Activated CD4-positive, alpha-beta T cell treated with anti-CD3 and anti-CD28 coated beads, Interleukin-2, amount 10 ng/mL, durations not matched to agents 24 days and 14 days (primary cell): ENCODE measurements around the gene CIT. TPM values are rescaled to one million over a fixed set of nuclear protein-coding genes. Genes with fewer than 3 reads are reported as not detected.

Source experiments
- DNase-seq: peaks from one replicate; pipeline ENCODE4 v3.0.0; 2022
- H3K27ac Mint-ChIP-seq: one replicate; pipeline ENCODE4 v1.8.0; 2022; ENCODE audit warnings: mild to moderate bottlenecking, mixed read lengths
- H3K27me3 Mint-ChIP-seq: one replicate; pipeline ENCODE4 v1.8.0; 2022; ENCODE audit warnings: mixed read lengths
- H3K36me3 Mint-ChIP-seq: one replicate; pipeline ENCODE4 v1.8.0; 2022; ENCODE audit warnings: low read depth, mild to moderate bottlenecking, mixed read lengths
- H3K4me1 Mint-ChIP-seq: one replicate; pipeline ENCODE4 v1.8.0; 2021; ENCODE audit warnings: mixed read lengths
- H3K4me3 Mint-ChIP-seq: one replicate; pipeline ENCODE4 v1.8.0; 2022; ENCODE audit warnings: mild to moderate bottlenecking, moderate library complexity, mixed read lengths
- H3K9me3 Mint-ChIP-seq: one replicate; pipeline ENCODE4 v1.8.0; 2021; ENCODE audit warnings: mixed read lengths
- intact Hi-C: fragments of 100-400 bp; cut with micrococcal nuclease; formaldehyde crosslinking; loops from one replicate; pipeline ENCODE4 v1.15.1; 2023
- total RNA-seq: library from RNA; stranded (reverse); gene quantifications from 2 replicates; pipeline ENCODE4 v1.2.3, GENCODE V29; 2022

The CIT gene
- total RNA-seq, 1 donor from 2014 or later = 51.5 TPM

DNA sequence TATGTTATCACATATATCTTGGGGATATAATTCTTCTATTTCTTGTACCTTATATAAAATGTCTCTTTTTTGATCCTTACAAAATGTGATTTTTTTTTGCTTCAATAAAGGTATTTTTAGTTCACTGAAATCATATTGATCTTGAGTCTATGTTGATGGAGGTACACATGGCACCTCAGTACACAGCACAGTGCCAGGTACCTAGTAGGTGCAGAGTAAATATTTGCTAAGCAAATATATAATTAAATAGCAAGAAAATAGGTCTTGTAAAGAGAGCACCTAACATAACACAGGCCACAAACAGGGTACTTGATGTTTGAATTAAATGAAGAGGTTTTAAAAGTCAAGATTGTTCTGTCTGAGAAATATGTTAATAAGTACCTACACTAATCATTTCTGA lies 69.7 kb downstream of the CIT start:
- H3K4me1 Mint-ChIP-seq = peaks cover 8% of the 10 kb centered on the region
- no peak overlapping the region for H3K27ac Mint-ChIP-seq
- H3K4me3 Mint-ChIP-seq = no peak overlapping the region
- H3K9me3 Mint-ChIP-seq = no peaks in the 10 kb centered on the region
- H3K36me3 Mint-ChIP-seq = peaks cover 46% of the 10 kb centered on the region
- intact Hi-C loops = no loop called here
- no peaks in the 10 kb centered on the region for H3K27me3 Mint-ChIP-seq
- no peak for DNase-seq

- no peak for DNase-seq
- H3K27ac Mint-ChIP-seq = no peak overlapping the region
Observed at GRCh38 chr12:119804011-119804641, 73.0 kb downstream of the CIT start.

DNA sequence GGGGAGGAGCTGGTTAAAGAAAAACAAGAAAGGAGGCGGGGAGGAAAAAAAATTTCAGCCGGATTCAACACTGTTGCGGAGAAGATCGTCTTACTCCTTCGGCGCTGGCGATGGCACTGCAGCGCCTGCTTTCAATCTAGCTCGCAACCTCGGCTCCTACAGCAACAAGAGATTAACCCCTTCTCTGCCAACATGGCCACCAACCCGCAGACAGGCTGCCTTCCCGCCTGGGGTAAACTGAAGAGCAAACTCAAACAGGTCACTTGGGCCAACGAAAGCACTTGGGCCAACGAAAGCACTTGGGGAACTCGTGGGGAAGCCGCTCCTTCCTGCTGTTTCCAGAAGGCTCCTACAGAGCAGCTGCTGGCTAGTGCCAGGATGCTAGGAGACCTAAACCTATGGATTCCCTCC lies 73.7 kb downstream of the CIT start:
- Mint-ChIP-seq H3K4me1 (no peaks in the 10 kb centered on the region), H3K4me3 (no peak overlapping the region), H3K9me3 (no peaks in the 10 kb centered on the region), H3K27me3 (no peaks in the 10 kb centered on the region), H3K36me3 (peaks cover 36% of the 10 kb centered on the region), H3K27ac (no peak overlapping the region)
- DNase-seq = no peak
- intact Hi-C loops = no loop called here

More at GRCh38 chr12:119804011-119804641, 73.0 kb downstream of the CIT start:
- no peak overlapping the region for H3K4me3 Mint-ChIP-seq
- H3K36me3 Mint-ChIP-seq = peaks cover 41% of the 10 kb centered on the region
- intact Hi-C loops = no loop called here
- H3K27me3 Mint-ChIP-seq = no peaks in the 10 kb centered on the region
- H3K9me3 Mint-ChIP-seq = no peaks in the 10 kb centered on the region
- peaks cover 6% of the 10 kb centered on the region for H3K4me1 Mint-ChIP-seq

DNA sequence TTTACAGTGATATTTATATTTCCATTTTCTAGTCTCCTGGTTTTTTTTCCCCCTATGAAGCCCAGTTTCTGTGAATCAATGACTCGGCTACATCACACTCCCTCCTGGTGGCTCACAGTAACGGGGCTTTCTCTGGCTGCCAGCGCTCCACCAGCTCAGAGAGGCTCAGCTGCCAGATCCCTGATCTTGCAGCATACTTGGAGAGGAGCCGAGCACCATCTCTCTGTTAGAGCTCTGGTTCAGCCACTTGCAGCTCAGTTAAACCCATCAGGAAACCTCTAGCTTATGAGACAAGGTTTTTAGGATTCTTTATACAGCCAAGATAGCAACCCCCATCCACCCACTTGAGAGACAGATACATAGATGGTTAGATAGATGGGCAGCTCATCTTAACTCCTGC lies 74.6 kb downstream of the CIT start:
- Mint-ChIP-seq H3K27ac (no peak overlapping the region), H3K36me3 (peaks cover 29% of the 10 kb centered on the region), H3K4me1 (no peaks in the 10 kb centered on the region), H3K27me3 (no peaks in the 10 kb centered on the region), H3K9me3 (no peaks in the 10 kb centered on the region), H3K4me3 (no peak overlapping the region)
- DNase-seq = no peak
- intact Hi-C loops = no loop called here

GRCh38 chr12:119797090-119797489 lies 80.0 kb downstream of the CIT start:
- Mint-ChIP-seq H3K4me3 (no peak overlapping the region), H3K9me3 (no peaks in the 10 kb centered on the region), H3K36me3 (peaks cover 21% of the 10 kb centered on the region), H3K27me3 (no peaks in the 10 kb centered on the region), H3K27ac (no peak overlapping the region), H3K4me1 (no peaks in the 10 kb centered on the region)
- no peak for DNase-seq
- intact Hi-C loops = no loop called here

- Mint-ChIP-seq H3K9me3 (no peaks in the 10 kb centered on the region), H3K4me1 (no peaks in the 10 kb centered on the region), H3K27me3 (no peaks in the 10 kb centered on the region), H3K4me3 (no peak overlapping the region), H3K27ac (no peak overlapping the region), H3K36me3 (peaks cover 20% of the 10 kb centered on the region)
- intact Hi-C loops = no loop called here
- DNase-seq = no peak
Observed at GRCh38 chr12:119796292-119796691, 80.8 kb downstream of the CIT start.

- Mint-ChIP-seq H3K4me3 (no peak overlapping the region), H3K27me3 (no peaks in the 10 kb centered on the region), H3K27ac (no peak overlapping the region), H3K9me3 (no peaks in the 10 kb centered on the region), H3K36me3 (peaks cover 20% of the 10 kb centered on the region), H3K4me1 (no peaks in the 10 kb centered on the region)
- no peak for DNase-seq
- intact Hi-C loops = no loop called here
Observed at GRCh38 chr12:119791453-119791852, 85.7 kb downstream of the CIT start.

- H3K36me3 Mint-ChIP-seq = peaks cover 35% of the 10 kb centered on the region
- DNase-seq = no peak
- no peak overlapping the region for H3K27ac Mint-ChIP-seq
- H3K4me1 Mint-ChIP-seq = no peaks in the 10 kb centered on the region
- intact Hi-C loops = no loop called here
- no peaks in the 10 kb centered on the region for H3K27me3 Mint-ChIP-seq
- no peaks in the 10 kb centered on the region for H3K9me3 Mint-ChIP-seq
- no peak overlapping the region for H3K4me3 Mint-ChIP-seq
Observed at GRCh38 chr12:119788786-119789185, 88.3 kb downstream of the CIT start.

DNA sequence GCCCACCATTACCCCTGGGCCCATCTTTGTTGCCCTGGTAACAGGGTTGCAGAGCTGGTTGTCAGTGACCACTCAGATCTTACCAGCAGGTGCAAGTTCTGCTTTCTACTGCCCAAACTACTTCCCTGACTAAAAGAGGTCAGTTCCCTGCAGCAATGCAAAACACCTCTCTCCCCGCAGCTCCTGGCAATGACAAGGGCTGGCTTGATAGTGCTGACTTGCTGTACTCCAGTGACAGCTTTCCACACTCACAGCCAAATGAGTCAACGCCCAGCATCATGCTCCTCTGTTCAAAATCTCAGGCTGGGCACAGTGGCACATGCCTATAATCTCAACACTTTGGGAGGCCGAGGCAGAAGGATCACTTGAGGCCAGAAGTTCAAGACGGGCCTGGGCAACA lies 90.6 kb downstream of the CIT start:
- no peaks in the 10 kb centered on the region for H3K9me3 Mint-ChIP-seq
- intact Hi-C loops = no loop called here

DNA sequence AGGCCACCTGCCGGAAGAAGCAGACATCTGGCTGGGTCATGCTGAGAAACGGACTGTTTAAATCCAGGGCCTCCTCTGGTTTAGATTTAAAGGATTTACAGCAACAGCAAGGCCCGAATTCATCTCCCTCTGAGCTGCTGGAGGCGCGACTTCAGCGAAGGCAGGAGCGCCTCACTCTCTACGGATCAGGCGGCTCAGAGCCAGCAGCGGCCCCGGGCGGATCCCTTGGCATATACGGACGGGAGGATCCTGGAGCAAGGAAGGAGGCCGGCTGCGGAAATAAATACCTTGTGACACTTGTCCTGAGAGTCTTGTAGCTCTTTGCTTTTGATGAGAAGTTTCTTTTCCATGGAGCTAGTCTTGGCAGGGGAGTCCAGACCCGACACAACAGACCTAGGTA lies 92.4 kb downstream of the CIT start:
- no peak overlapping the region for H3K27ac Mint-ChIP-seq
- intact Hi-C loops = no loop called here
- H3K4me1 Mint-ChIP-seq = peaks cover 5% of the 10 kb centered on the region
- H3K27me3 Mint-ChIP-seq = no peaks in the 10 kb centered on the region
- H3K9me3 Mint-ChIP-seq = no peaks in the 10 kb centered on the region
- DNase-seq = no peak
- H3K36me3 Mint-ChIP-seq = peaks cover 48% of the 10 kb centered on the region
- no peak overlapping the region for H3K4me3 Mint-ChIP-seq

More for the DNA sequence above, 90.6 kb downstream of the CIT start:
- no peak for DNase-seq
- Mint-ChIP-seq H3K27ac (no peak overlapping the region), H3K36me3 (peaks cover 41% of the 10 kb centered on the region), H3K27me3 (no peaks in the 10 kb centered on the region), H3K4me1 (peaks cover 3% of the 10 kb centered on the region), H3K4me3 (no peak overlapping the region)

DNA sequence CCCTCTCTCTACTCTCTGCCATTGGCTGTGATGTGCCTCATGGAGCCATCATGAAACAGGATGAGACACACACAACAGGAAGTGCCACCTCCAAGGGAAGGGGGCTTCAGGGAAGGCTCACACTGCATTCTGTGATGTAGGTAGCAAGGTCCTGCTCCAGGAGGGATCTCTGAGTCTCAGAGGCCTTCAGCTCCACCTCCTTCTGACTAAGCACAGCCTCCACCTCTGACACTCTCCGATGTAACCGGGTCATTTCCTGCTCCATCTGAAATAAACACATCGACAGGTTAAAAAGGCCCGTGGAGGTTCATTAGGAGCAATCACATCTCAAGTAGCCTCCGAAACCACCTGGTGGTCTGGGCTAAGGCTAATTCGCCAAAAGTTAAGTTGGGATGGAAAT lies 93.3 kb downstream of the CIT start:
- no peak for DNase-seq
- Mint-ChIP-seq H3K27me3 (no peaks in the 10 kb centered on the region), H3K27ac (no peak overlapping the region), H3K4me1 (peaks cover 5% of the 10 kb centered on the region), H3K9me3 (no peaks in the 10 kb centered on the region), H3K36me3 (peaks cover 48% of the 10 kb centered on the region), H3K4me3 (no peak overlapping the region)
- intact Hi-C loops = no loop called here

DNA sequence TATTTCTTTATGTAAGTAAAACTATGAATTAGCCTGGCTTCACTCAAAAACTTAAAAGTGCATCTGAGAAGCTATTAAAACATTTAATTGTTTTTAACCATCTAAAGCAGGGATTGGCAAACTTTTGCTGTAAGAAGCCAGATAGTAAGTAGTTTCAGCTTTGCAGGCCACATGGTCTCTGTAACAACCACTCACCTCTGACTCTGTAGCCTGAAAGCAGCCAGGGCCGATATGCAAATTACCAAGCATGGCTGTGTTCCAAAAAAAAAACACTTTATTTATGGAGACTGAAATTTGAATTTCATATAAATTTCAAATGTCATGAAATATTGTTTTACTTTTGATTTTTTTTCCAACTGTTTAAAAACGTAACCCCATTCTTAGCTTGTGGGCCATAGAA lies 95.3 kb downstream of the CIT start:
- Mint-ChIP-seq H3K36me3 (peaks cover 48% of the 10 kb centered on the region), H3K27me3 (no peaks in the 10 kb centered on the region), H3K4me3 (no peak overlapping the region), H3K9me3 (no peaks in the 10 kb centered on the region), H3K27ac (no peak overlapping the region), H3K4me1 (peaks cover 5% of the 10 kb centered on the region)
- DNase-seq = no peak
- intact Hi-C loops = no loop called here

GRCh38 chr12:119780786-119781434 lies 96.2 kb downstream of the CIT start:
- H3K4me1 Mint-ChIP-seq = peaks cover 5% of the 10 kb centered on the region
- H3K4me3 Mint-ChIP-seq = no peak overlapping the region
- H3K36me3 Mint-ChIP-seq = peaks cover 45% of the 10 kb centered on the region
- no peaks in the 10 kb centered on the region for H3K27me3 Mint-ChIP-seq
- DNase-seq = no peak
- H3K9me3 Mint-ChIP-seq = no peaks in the 10 kb centered on the region
- intact Hi-C loops = no loop called here
- peak overlapping the region; percentile 28 for H3K27ac Mint-ChIP-seq

DNA sequence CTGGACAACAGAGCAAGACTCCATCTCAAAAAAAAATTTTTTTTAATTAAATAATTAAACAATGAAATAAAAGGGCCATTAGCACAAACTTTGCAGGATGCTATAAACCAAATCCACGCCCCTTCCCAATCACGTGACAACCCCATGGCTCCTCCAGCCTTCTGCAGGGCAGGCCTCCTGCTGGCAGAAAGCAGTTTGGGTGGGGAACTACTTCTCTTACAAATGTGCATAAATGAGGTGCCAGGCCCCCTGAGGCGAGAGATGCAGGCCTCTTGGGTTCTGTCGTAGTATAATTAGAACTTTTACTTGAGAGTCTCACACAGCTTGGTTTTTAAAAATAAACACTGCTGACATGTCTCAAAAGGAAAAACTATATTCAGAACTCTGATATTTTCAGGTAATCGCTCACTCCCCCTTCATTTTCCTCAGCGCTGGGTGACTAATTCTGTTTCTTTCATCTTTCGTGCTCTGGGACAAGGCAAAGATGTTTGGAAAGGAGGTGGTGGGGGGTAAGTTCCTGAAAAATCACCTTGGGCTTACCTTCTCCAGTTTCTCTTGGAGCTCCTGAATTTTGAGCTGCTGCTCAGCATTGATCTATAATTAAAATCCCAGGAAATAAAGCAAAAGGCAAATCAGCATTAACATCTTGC lies 101.7 kb downstream of the CIT start:
- Mint-ChIP-seq H3K27ac (no peak overlapping the region), H3K9me3 (no peaks in the 10 kb centered on the region), H3K4me1 (no peaks in the 10 kb centered on the region), H3K36me3 (peaks cover 41% of the 10 kb centered on the region), H3K27me3 (no peaks in the 10 kb centered on the region), H3K4me3 (no peak overlapping the region)
- no peak for DNase-seq
- intact Hi-C loops = no loop called here
